Kidney (tissue), 14 donors: ENCODE measurements around the gene GPRC5C. TPM values are rescaled to one million over a fixed set of nuclear protein-coding genes. Genes with fewer than 3 reads are reported as not detected.

Experiments
- DNase-seq, 5 donors: peaks; one replicate each; pipeline ENCODE4 v3.0.0-alpha.2; 2013 to 2020
- FAIRE-seq: peaks from 2 replicates; lab custom pipeline; 2012; peaks lifted over from hg19 to GRCh38; lab: Jason Lieb, UNC
- H3K27ac ChIP-seq, 2 donors: one replicate each; pipeline ENCODE4 v1.7.0; 2013; ENCODE audit warnings: low read depth in 2 of 2, low read length in 2 of 2, inconsistent platforms in 1 of 2
- H3K27me3 ChIP-seq: one replicate; pipeline ENCODE4 v1.7.1; 2013; ENCODE audit warnings: low read length, inconsistent platforms; ENCODE audit not compliant: control insufficient read depth, insufficient read depth
- H3K36me3 ChIP-seq, 3 donors: one replicate each; pipeline versions ENCODE4 v1.7.0 to v1.7.1; 2013; ENCODE audit warnings: low read length in 3 of 3, control low read depth in 1 of 3, inconsistent platforms in 1 of 3; ENCODE audit not compliant: insufficient read depth in 3 of 3, control insufficient read depth in 2 of 3
- H3K4me1 ChIP-seq, 3 donors: one replicate each; pipeline versions ENCODE4 v1.7.0 to v1.7.1; 2013; ENCODE audit warnings: low read length in 3 of 3, inconsistent platforms in 1 of 3, low read depth in 1 of 3; ENCODE audit not compliant: control insufficient read depth in 2 of 3, insufficient read depth in 2 of 3
- H3K4me3 ChIP-seq, 3 donors: one replicate each; pipeline versions ENCODE4 v1.7.0 to v1.8.1; 2013; ENCODE audit warnings: low read length in 3 of 3, control low read depth in 1 of 3, inconsistent platforms in 1 of 3
- H3K9ac ChIP-seq, 3 donors: one replicate each; pipeline versions ENCODE4 v1.7.0 to v1.7.1; 2013; ENCODE audit warnings: low read length in 3 of 3, control low read depth in 1 of 3, inconsistent platforms in 1 of 3
- H3K9me3 ChIP-seq, 3 donors: one replicate each; pipeline versions ENCODE4 v1.7.0 to v1.7.1; 2013; ENCODE audit warnings: low read length in 3 of 3, control low read depth in 1 of 3, inconsistent platforms in 1 of 3; ENCODE audit not compliant: control insufficient read depth in 2 of 3, insufficient read depth in 1 of 3
- intact Hi-C: fragments of 100-400 bp; cut with DNase I; formaldehyde crosslinking; loops from one replicate; pipeline ENCODE4 v1.11.1; 2022
- polyA plus RNA-seq: library from polyadenylated mRNA; stranded (reverse); fragments of 350-450 nt; fragmentation: Illumina TruSeq; extraction: RNeasy Lipid Tissue Mini Kit (QIAGEN cat#74804); gene quantifications from one replicate; pipeline ENCODE4 v1.2.3, GENCODE V29; 2014; ENCODE audit warnings: low read depth, low replicate concordance; ENCODE audit not compliant: insufficient read depth
- total RNA-seq: library from RNA; stranded (reverse); fragmentation: NEBNext Ultra II Directional; extraction: Animal tissue kit (Norgen Biotek cat#: 25700); gene quantifications from one replicate; pipeline ENCODE4 v1.2.1, GENCODE V29; 2021
- TF ChIP-seq, protein P1 (sequence below): IDR thresholded peaks from 3 replicates; pipeline ENCODE4 v1.5.1; 2012; ENCODE audit warnings: mild to moderate bottlenecking, moderate library complexity, borderline replicate concordance; ENCODE audit not compliant: insufficient read depth; ENCODE audit errors: extremely low read depth
- donor health status: control.
- donor health status: control.
- donor health status: control.
- donor health status: control.
- donor health status: control.
- donor health status: DM: yes; HTN: yes; CAD: no.
- donor health status: Normal renal cell carcinoma (clear cell type).

Gene GPRC5C
- total and polyA plus RNA-seq, 2 donors from 2014 or later, result 242 to 358 TPM

DNA sequence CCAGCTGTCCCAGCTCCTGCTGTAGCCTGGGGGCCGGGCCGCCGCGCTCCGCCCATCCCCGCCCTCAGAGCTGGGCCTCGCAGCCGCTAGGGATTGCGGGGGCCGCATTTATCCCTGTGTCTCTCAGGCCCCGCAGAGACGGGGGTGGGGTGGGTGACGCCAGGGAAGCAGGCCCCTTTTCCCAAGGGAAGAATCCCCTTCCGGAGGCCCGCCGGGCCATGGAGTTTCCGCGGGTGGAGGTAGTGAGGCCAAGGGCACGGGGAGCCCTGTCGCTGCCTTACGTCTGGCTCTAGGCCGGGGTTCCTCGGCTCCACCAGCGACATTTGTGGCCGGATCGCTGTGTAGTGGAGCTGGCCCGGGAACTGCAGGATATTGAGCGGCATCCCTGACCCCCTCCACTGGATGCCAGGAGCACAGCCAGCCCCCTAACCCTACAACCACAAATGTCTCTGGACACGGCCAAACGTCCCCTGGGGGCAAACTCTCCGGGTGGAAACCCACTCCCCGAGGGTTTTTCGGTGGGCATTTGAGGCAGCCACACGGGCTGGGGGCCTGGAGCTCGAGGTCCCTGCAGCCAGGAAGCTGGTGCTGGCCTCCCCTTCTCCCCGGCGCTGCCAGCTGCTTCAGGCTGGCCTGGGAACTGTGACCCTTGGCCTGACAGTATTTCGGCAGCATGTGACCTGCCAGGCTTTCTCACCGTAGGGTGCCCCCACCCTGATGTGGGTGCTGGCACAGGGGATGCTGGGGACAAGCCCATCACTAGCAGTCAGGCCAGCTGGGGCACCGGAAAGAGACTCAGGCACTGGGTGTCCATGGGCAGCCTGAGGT, 22.5 kb downstream of the GPRC5C start:
- peaks cover 0 to 45% (median 21%) of the 10 kb centered on the region in 3 donors for H3K4me1 ChIP-seq
- H3K27ac ChIP-seq, result peak overlapping the region; percentile 88 to 89
- peak overlapping the region in 1 of 3 donors; percentile 80 for H3K9ac ChIP-seq
- intact Hi-C loops, result loop anchor here (5.0 kb wide), 1 partner anchor 77 kb away; no protein-coding TSS in a partner anchor
- H3K27me3 ChIP-seq, result no peaks in the 10 kb centered on the region
- FAIRE-seq (no peak), DNase-seq (peak; percentile 95 to 98 (median 97))
- H3K36me3 ChIP-seq, result no peaks in the 10 kb centered on the region
- H3K9me3 ChIP-seq, result no peaks in the 10 kb centered on the region
- TF ChIP-seq, protein P1, sequence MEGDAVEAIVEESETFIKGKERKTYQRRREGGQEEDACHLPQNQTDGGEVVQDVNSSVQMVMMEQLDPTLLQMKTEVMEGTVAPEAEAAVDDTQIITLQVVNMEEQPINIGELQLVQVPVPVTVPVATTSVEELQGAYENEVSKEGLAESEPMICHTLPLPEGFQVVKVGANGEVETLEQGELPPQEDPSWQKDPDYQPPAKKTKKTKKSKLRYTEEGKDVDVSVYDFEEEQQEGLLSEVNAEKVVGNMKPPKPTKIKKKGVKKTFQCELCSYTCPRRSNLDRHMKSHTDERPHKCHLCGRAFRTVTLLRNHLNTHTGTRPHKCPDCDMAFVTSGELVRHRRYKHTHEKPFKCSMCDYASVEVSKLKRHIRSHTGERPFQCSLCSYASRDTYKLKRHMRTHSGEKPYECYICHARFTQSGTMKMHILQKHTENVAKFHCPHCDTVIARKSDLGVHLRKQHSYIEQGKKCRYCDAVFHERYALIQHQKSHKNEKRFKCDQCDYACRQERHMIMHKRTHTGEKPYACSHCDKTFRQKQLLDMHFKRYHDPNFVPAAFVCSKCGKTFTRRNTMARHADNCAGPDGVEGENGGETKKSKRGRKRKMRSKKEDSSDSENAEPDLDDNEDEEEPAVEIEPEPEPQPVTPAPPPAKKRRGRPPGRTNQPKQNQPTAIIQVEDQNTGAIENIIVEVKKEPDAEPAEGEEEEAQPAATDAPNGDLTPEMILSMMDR, result peak; percentile 36
- peak overlapping the region; percentile 6 to 55 (median 25) for H3K4me3 ChIP-seq

DNA sequence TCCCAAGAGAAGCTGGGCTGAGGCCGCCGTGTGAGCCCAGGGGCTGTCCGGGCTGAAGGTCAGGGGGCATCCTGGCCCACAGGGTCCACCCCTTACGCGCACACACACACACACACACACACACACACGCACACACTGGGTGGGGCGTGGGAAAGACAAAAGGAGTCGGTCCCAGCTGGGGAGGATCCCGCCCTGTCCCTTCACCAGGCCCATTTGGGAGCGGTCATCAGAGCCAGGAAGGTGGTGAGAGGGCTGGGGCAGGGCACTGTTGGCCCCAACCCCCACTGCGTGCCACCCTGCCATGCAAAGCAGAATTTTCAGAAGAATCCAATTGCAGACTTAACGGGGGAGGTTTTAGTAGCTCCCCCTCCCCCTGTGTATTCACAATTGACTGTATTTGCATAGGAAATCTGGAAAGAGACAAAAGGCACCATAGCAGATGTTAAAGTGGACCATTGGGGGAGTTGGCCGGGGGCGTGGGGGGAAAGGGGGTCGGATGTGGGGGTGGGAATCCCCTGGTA, 23.2 kb downstream of the GPRC5C start:
- FAIRE-seq, result no peak
- intact Hi-C loops, result loop anchor here (5.0 kb wide), 1 partner anchor 78 kb away; no protein-coding TSS in a partner anchor
- H3K27ac ChIP-seq, result peak overlapping the region; percentile 88 to 89
- no peaks in the 10 kb centered on the region for H3K36me3 ChIP-seq
- TF ChIP-seq, protein P1, result no peak
- peak overlapping the region in 1 of 3 donors; percentile 80 for H3K9ac ChIP-seq
- H3K9me3 ChIP-seq, result no peaks in the 10 kb centered on the region
- H3K27me3 ChIP-seq, result no peaks in the 10 kb centered on the region
- H3K4me3 ChIP-seq, result no peak overlapping the region
- peaks cover 0 to 39% (median 18%) of the 10 kb centered on the region in 3 donors for H3K4me1 ChIP-seq
- DNase-seq, result peak in 2 of 5 donors; percentile 49 to 73

DNA sequence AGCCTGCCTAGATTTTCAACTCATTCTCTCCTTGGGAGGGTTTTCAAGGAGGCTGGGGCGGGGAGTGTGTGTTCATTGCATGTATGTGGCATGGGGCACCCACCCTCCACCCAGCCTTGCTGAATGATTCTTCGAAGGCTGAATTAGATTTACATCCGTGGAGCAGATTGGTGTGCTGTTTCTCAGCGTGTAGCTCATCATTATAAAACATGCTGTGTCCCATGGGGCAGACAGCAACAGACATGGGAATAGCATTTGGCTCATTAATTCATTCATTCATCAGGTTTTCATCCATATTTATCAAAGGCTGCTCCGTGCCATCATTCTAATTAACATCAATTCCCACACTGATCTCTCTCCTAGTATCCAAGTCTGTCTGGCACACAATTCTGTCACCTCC, 23.9 kb downstream of the GPRC5C start:
- Histone ChIP-seq H3K36me3 (no peaks in the 10 kb centered on the region), H3K27ac (no peak overlapping the region), H3K4me3 (no peak overlapping the region), H3K9ac (no peak overlapping the region), H3K27me3 (no peaks in the 10 kb centered on the region), H3K4me1 (peaks cover 0 to 34% (median 12%) of the 10 kb centered on the region in 3 donors), H3K9me3 (no peaks in the 10 kb centered on the region)
- intact Hi-C loops, result loop anchor here (5.0 kb wide), 1 partner anchor 79 kb away; no protein-coding TSS in a partner anchor
- FAIRE-seq (no peak), DNase-seq (peak in 1 of 5 donors; percentile 40)
- TF ChIP-seq, protein P1, result no peak
